ENCODE data around the gene NHERF1. TPM values are rescaled to one million over a fixed set of nuclear protein-coding genes. Genes with fewer than 3 reads are reported as not detected.

NHERF1 gene
- total and polyA plus RNA-seq, 2 of the 13 experiments (the other 11 are each of a cell fraction or from before 2014, with no cell fraction given), result 169 to 269 TPM

DNA sequence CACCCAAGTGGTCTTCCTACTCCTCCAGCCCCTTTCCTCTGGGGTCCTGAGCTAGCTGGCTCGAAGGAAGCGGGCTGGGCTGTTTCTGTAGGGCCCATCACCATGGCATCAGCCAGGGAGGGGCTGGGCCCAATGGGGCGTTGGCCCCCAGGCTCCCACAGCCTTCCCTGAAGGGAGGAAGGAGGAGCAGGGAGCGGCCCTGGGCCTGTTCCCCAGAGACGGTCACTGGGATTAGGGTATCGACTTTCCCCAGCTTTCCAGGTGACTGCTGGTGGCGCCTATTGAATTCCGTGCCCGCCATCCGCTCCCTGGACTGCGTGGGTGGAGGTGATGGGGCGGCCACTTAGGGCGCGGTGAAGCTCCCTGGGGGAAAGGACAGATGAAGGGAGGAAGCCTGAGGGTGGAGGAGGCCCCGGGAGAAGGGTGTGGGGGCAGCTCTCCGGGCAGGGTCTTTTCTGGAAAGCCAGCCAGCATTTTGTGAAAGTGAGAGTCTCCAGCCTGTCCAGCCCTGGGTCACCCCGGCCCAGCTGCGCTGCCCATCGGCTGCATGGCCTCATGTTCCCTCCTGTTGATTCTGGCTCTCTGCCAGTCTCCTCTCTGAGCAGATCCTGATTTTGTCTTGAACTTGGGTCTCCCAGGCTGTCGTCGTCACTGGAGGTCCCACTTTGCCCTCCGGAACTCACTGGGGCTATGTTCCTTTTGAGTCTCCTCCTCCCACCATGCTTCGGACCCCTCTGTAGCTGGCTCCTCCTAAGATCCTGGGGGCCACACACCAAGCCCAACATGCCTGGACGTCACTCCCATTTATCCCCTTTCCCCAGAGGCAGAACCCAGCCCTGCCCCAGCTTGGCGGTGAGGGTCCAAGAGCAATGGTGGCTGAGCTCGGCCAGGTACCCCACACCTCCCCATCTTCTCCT, 9.8 kb downstream of the NHERF1 start (continued):
- TF ChIP-seq RAD51 (IDR thresholded peaks at IDR 0.05; ENCODE audit: borderline replicate concordance), result no peak
- TF ChIP-seq MYNN (CRISPR knock-in tag; IDR thresholded peaks at IDR 0.05; ENCODE audit: low read depth), result no peak
- TF ChIP-seq SIN3B (IDR thresholded peaks at IDR 0.05; ENCODE audit: low read length), result no peak
- TF ChIP-seq HOXD1 (CRISPR knock-in tag; IDR thresholded peaks at IDR 0.05), result no peak
- no peak for TF ChIP-seq ZFYVE20 (CRISPR knock-in tag; IDR thresholded peaks at IDR 0.05; ENCODE audit: borderline replicate concordance, low read depth)
- TF ChIP-seq, protein P1, sequence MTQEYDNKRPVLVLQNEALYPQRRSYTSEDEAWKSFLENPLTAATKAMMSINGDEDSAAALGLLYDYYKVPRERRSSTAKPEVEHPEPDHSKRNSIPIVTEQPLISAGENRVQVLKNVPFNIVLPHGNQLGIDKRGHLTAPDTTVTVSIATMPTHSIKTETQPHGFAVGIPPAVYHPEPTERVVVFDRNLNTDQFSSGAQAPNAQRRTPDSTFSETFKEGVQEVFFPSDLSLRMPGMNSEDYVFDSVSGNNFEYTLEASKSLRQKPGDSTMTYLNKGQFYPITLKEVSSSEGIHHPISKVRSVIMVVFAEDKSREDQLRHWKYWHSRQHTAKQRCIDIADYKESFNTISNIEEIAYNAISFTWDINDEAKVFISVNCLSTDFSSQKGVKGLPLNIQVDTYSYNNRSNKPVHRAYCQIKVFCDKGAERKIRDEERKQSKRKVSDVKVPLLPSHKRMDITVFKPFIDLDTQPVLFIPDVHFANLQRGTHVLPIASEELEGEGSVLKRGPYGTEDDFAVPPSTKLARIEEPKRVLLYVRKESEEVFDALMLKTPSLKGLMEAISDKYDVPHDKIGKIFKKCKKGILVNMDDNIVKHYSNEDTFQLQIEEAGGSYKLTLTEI (CRISPR knock-in tag; conservative IDR thresholded peaks at IDR 0.05), result no peak
- TF ChIP-seq SRF (IDR thresholded peaks at IDR 0.05; ENCODE audit: low read depth, low read length), result no peak
- 0 out of 2 replicates have a peak, but pooled peaks have one; percentile 29 for TF ChIP-seq RBFOX2 (IDR thresholded peaks at IDR 0.05; ENCODE audit: low read depth, low read length)
- TF ChIP-seq, protein P2, sequence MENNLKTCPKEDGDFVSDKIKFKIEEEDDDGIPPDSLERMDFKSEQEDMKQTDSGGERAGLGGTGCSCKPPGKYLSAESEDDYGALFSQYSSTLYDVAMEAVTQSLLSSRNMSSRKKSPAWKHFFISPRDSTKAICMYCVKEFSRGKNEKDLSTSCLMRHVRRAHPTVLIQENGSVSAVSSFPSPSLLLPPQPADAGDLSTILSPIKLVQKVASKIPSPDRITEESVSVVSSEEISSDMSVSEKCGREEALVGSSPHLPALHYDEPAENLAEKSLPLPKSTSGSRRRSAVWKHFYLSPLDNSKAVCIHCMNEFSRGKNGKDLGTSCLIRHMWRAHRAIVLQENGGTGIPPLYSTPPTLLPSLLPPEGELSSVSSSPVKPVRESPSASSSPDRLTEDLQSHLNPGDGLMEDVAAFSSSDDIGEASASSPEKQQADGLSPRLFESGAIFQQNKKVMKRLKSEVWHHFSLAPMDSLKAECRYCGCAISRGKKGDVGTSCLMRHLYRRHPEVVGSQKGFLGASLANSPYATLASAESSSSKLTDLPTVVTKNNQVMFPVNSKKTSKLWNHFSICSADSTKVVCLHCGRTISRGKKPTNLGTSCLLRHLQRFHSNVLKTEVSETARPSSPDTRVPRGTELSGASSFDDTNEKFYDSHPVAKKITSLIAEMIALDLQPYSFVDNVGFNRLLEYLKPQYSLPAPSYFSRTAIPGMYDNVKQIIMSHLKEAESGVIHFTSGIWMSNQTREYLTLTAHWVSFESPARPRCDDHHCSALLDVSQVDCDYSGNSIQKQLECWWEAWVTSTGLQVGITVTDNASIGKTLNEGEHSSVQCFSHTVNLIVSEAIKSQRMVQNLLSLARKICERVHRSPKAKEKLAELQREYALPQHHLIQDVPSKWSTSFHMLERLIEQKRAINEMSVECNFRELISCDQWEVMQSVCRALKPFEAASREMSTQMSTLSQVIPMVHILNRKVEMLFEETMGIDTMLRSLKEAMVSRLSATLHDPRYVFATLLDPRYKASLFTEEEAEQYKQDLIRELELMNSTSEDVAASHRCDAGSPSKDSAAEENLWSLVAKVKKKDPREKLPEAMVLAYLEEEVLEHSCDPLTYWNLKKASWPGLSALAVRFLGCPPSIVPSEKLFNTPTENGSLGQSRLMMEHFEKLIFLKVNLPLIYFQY (CRISPR knock-in tag; IDR thresholded peaks at IDR 0.05; ENCODE audit: borderline replicate concordance), result no peak
- no peak for TF ChIP-seq ETV6 (CRISPR knock-in tag; conservative IDR thresholded peaks at IDR 0.05)
- TF ChIP-seq SALL1 (CRISPR knock-in tag; IDR thresholded peaks at IDR 0.05), result peak; percentile 40; the same call in 1 of the 2 replicates
- no peak for TF ChIP-seq SP1 (IDR thresholded peaks at IDR 0.05)
- TF ChIP-seq SP1 (CRISPR knock-in tag; IDR thresholded peaks at IDR 0.05), result no peak
- no peak for TF ChIP-seq ZNF672 (CRISPR knock-in tag; IDR thresholded peaks at IDR 0.05)
- no peak for TF ChIP-seq RFX5 (IDR thresholded peaks at IDR 0.05; ENCODE audit: low read depth, low read length)
- peak; percentile 71 for TF ChIP-seq HNRNPL (IDR thresholded peaks at IDR 0.05; ENCODE audit: low read depth, low read length)
- TF ChIP-seq PPARG (CRISPR knock-in tag; conservative IDR thresholded peaks at IDR 0.05), result no peak
- no peak for TF ChIP-seq SSRP1 (CRISPR knock-in tag; IDR thresholded peaks at IDR 0.05)
- TF ChIP-seq, protein P3, sequence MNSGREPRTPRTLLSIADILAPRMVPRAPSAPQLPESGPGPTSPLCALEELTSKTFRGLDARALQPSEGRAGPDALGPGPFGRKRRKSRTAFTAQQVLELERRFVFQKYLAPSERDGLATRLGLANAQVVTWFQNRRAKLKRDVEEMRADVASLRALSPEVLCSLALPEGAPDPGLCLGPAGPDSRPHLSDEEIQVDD (CRISPR knock-in tag; IDR thresholded peaks at IDR 0.05; ENCODE audit: borderline replicate concordance), result no peak
- TF ChIP-seq HIVEP1 (CRISPR knock-in tag; IDR thresholded peaks at IDR 0.05), result no peak
- peak; percentile 19; the same call in 1 of the 2 replicates for TF ChIP-seq MYC (CRISPR knock-in tag; IDR thresholded peaks at IDR 0.05; ENCODE audit: borderline replicate concordance)
- TF ChIP-seq AHR (CRISPR knock-in tag; IDR thresholded peaks at IDR 0.05), result no peak
- TF ChIP-seq SP140L (CRISPR knock-in tag; IDR thresholded peaks at IDR 0.05; ENCODE audit: borderline replicate concordance), result no peak
- TF ChIP-seq ZNF652 (CRISPR knock-in tag; IDR thresholded peaks at IDR 0.05; ENCODE audit: borderline replicate concordance, low read depth), result no peak
- TF ChIP-seq HOXA3 (CRISPR knock-in tag; IDR thresholded peaks at IDR 0.05), result peak; percentile 61; the same call in 1 of the 2 replicates
- TF ChIP-seq GATAD1 (CRISPR knock-in tag; IDR thresholded peaks at IDR 0.05), result no peak
- 0 out of 2 replicates have a peak, but pooled peaks have one; percentile 30 for TF ChIP-seq PAF1 (CRISPR knock-in tag; IDR thresholded peaks at IDR 0.05)
